Embryonic facial prominence (tissue), 1 donor: ENCODE results near the gene SLC41A2.
"Not testable (repeated sequence)": the region's sequence is repeated elsewhere in the genome, so short reads cannot be mapped to it uniquely, and the experiment has no call there.

Source experiments
- DNase-seq: peaks from one replicate; pipeline ENCODE4 v3.0.0-alpha.2; 2016; ENCODE audit errors: extremely low spot score

Gene SLC41A2

GRCh38 chr12:104958001-104958804 lies at the start of gene SLC41A2:
SLC41A2 (minus strand) TSS chr12:104958290; CDS start chr12:104928527, 29,763 bp downstream.
- DNase-seq = no peak

GRCh38 chr12:105001476-105001875 lies 43.4 kb upstream of the SLC41A2 start:
- DNase-seq = no peak

GRCh38 chr12:104999347-104999685 lies 41.2 kb upstream of the SLC41A2 start:
- DNase-seq = no peak

GRCh38 chr12:104998423-104999346 lies 40.6 kb upstream of the SLC41A2 start:
- no peak for DNase-seq

- no peak for DNase-seq
These were observed 39.5 kb upstream of the SLC41A2 start for GRCh38 chr12:104997541-104997940.

- no peak for DNase-seq
These were observed 36.2 kb upstream of the SLC41A2 start for GRCh38 chr12:104994336-104994735.

- DNase-seq = no peak
These were observed 33.6 kb upstream of the SLC41A2 start for GRCh38 chr12:104991565-104992128.

- DNase-seq = no peak
These were observed 32.9 kb upstream of the SLC41A2 start for GRCh38 chr12:104990950-104991349.

- DNase-seq = peak; percentile 85
These were observed 28.2 kb upstream of the SLC41A2 start, which contains the start of gene NOPCHAP1 for GRCh38 chr12:104986022-104986941. NOPCHAP1 (plus strand) TSS chr12:104986316; CDS start chr12:104986353, 37 bp downstream.

- no peak for DNase-seq
These were observed 27.1 kb upstream of the SLC41A2 start for GRCh38 chr12:104985206-104985605.

- not testable (repeated sequence) for DNase-seq
These were observed 19.6 kb upstream of the SLC41A2 start for GRCh38 chr12:104977688-104978087.

GRCh38 chr12:104976703-104977102 lies 18.6 kb upstream of the SLC41A2 start:
- no peak for DNase-seq

GRCh38 chr12:104975587-104976343 lies 17.7 kb upstream of the SLC41A2 start:
- no peak for DNase-seq

- DNase-seq = no peak
These were observed 16.7 kb upstream of the SLC41A2 start for GRCh38 chr12:104974626-104975290.

- no peak for DNase-seq
These were observed 15.2 kb upstream of the SLC41A2 start for GRCh38 chr12:104973250-104973649.

- DNase-seq = no peak
These were observed 13.2 kb upstream of the SLC41A2 start for GRCh38 chr12:104971306-104971705.

GRCh38 chr12:104969343-104969742 lies 11.3 kb upstream of the SLC41A2 start:
- no peak for DNase-seq

- DNase-seq = no peak
These were observed 8.6 kb upstream of the SLC41A2 start for GRCh38 chr12:104966677-104967076.

GRCh38 chr12:104964856-104965205 lies 6.7 kb upstream of the SLC41A2 start:
- no peak for DNase-seq
